Stimulated activated CD4-positive, alpha-beta T cell treated with anti-CD3 and anti-CD28 coated beads, Interleukin-1b, Interleukin-23, amount 100 ng/mL, for 24 hours (primary cell): ENCODE measurements around the gene IFITM2.
"Not testable (repeated sequence)": the region's sequence is repeated elsewhere in the genome, so short reads cannot be mapped to it uniquely, and the experiment has no call there.

Experiments used
- DNase-seq, 4 experiments: peaks; one replicate each; pipeline ENCODE4 v3.0.0-alpha.2; 2020; ENCODE audit warnings: low read depth in 4 of 4, low spot score in 1 of 4

The IFITM2 gene

GRCh38 chr11:339963-340362 lies 32.3 kb downstream of the IFITM2 start:
- DNase-seq, result no peak

GRCh38 chr11:340539-341512 lies 33.2 kb downstream of the IFITM2 start:
- DNase-seq, result no peak

- no peak for DNase-seq
These were observed 34.7 kb downstream of the IFITM2 start for GRCh38 chr11:342328-342727.

- no peak for DNase-seq
These were observed 37.4 kb downstream of the IFITM2 start for GRCh38 chr11:344836-345578.

- no peak for DNase-seq
These were observed 38.9 kb downstream of the IFITM2 start for GRCh38 chr11:346529-346928.

GRCh38 chr11:349270-349954 lies 41.8 kb downstream of the IFITM2 start:
- not testable (repeated sequence) for DNase-seq

- not testable (repeated sequence) for DNase-seq
These were observed 42.6 kb downstream of the IFITM2 start for GRCh38 chr11:350033-350722.

GRCh38 chr11:350723-351255 lies 43.2 kb downstream of the IFITM2 start:
- DNase-seq, result no peak

- no peak for DNase-seq
These were observed 43.8 kb downstream of the IFITM2 start for GRCh38 chr11:351411-351810.

- DNase-seq, result no peak
These were observed 44.9 kb downstream of the IFITM2 start for GRCh38 chr11:352456-353031.

- no peak for DNase-seq
These were observed 45.7 kb downstream of the IFITM2 start for GRCh38 chr11:353179-353873.

GRCh38 chr11:355581-356458 lies 48.2 kb downstream of the IFITM2 start:
- peak; percentile 65 to 87 (median 72) for DNase-seq

GRCh38 chr11:356610-357009 lies 49.0 kb downstream of the IFITM2 start:
- no peak for DNase-seq

GRCh38 chr11:357582-357981 lies 50.0 kb downstream of the IFITM2 start:
- no peak for DNase-seq

GRCh38 chr11:358129-358800 lies 50.6 kb downstream of the IFITM2 start:
- no peak for DNase-seq
